HG03039 (cell line): ENCODE results near the gene GNAQ.
"Not testable (repeated sequence)": the region's sequence is repeated elsewhere in the genome, so short reads cannot be mapped to it uniquely, and the experiment has no call there.

Experiments used
- ATAC-seq: cut with Tn5 transposase; IDR thresholded peaks from one replicate; pipeline ENCODE4 v1.9.1; 2021; ENCODE audit warnings: mild to moderate bottlenecking, moderate library complexity; ENCODE audit not compliant: unreplicated experiment

The GNAQ gene

DNA sequence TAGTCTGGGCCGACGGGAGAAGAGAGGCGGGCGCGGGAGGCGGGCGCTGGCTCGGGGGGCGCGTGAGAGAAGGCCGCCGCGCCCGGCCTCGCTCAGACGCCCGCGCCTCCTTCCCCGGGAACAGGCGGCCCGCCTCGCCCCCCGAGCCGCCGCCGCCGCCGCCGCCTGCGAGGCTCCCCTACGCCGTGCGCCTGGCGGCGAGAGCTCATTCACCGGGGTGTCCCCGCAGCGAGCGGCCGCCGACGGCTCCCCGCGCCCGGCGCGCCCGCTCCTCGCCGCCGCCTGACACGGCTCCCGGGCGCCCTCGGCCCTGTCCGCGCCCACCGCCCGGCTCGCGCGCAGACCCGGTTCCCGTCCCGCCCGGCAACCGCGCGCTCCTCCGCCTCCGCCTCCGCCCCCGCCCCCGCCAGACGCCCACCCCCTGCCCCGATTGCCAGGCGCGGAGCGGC is at the start of gene GNAQ:
Gene GNAQ (minus strand): TSS at position 368 of the 449 bp plus-strand sequence. CDS start 576 bp downstream, outside the sequence.
- no peak for ATAC-seq

- no peak for ATAC-seq
These were observed 43.0 kb upstream of the GNAQ start for GRCh38 chr9:78074385-78075291.

GRCh38 chr9:78073722-78074121 is 42.1 kb upstream of the GNAQ start:
- ATAC-seq, result no peak

DNA sequence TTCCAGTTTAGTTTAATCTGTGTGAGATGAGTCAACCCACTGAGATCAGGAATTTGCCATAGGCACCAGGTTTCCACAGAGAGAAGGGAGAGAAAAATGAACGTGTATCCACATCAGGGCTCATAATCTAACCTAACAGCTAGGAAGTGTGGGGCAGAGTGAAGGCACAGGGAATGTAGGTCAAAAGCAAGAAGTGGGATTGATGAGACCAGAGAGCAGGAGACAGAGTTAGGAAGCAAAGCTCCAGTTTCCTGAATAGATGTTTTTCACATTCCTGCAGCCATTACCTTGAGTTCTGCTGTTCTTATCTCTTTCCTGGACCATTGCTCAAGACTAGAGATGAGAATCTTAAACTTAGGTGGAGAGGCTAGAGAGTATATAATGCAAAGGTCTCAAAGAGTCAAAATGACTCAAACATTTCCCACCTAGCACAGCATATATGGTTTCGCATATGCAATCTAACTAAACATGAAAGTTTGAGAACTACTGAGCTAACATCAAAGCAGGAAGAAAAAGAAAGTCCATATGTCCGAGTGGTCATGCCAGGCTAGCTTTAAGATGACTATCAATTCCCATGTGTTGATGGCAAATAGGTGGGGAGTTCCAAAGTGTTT is 41.1 kb upstream of the GNAQ start:
- ATAC-seq, result no peak

GRCh38 chr9:78070521-78070920 is 38.9 kb upstream of the GNAQ start:
- ATAC-seq, result no peak

- no peak for ATAC-seq
These were observed 32.5 kb upstream of the GNAQ start for GRCh38 chr9:78064075-78064474.

DNA sequence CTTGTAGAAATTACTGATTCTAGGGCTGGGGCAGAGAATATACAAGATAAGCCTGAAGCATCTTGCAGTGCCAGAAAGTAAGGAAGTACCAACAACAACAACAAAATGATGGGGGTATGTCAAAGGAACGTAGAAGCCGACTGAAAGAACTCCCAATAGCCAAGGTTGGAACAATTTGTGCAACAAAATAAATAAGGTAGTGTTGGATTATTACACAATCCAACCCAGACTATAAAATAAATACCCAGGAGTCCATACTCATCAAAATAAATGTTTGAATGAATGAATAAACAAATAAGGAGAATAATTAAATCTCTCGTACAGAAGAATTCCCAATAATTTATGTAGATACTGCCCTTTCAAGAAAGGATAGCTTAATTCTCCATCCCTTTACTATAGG is 31.1 kb upstream of the GNAQ start:
- no peak for ATAC-seq

GRCh38 chr9:78054218-78054617 is 22.6 kb upstream of the GNAQ start:
- ATAC-seq, result not testable (repeated sequence)

DNA sequence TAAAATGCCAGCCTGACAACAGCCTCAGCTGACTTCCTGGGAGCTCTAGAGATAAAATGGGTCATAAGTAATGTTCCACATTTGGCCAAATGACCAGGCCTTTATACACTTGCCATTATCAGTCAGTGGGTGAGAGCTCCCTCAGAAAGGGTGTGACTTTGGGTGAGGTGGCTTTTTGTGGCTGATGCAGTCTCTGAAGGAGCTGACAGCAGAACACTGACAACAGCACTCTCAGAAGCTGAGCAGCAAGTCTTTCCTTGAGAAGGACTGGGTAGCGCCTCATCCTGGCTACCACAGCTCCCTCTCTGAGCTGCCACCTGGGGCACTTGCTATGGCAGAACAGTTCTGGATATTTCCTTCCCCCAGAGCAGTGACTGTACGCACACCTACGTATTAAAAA is 22.0 kb upstream of the GNAQ start:
- no peak for ATAC-seq

- no peak for ATAC-seq
These were observed 18.8 kb upstream of the GNAQ start for GRCh38 chr9:78050421-78050820.

DNA sequence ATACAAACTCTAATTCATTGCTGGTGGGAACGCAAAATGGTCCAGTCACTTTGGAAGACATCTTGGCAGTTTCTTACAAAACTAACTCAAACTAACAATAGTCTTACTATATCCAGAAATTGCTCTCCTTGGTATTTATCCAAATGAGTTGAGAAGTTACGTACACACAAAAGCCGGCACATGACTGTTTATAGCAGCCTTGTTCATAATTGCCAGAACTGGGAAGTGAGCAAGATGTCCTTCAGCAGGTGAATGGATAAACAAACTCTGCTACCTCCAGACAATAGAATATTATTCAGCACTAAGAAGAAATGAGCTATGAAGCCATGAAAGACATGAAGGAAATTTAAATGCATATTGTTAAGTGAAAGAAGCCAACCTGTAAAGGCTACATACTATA is 17.9 kb upstream of the GNAQ start:
- no peak for ATAC-seq

DNA sequence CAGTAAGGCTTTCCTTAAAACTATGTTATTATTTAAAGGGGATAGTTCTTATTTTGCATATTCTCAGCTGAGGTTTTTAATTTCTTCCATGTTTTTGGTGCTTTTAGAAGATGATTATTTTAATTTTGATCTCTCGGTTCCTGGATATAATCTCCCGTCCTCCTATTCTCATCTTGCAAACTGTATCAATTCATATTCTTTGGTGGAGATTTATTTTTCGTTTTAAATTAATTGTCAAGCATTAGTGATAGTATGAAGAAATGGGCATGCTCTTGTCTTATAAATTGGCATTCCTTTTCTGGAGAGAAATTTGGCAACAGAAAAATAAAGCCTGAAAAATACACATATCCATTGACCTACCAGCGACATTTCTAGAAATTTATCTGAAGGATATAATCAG is 15.5 kb upstream of the GNAQ start:
- no peak for ATAC-seq

DNA sequence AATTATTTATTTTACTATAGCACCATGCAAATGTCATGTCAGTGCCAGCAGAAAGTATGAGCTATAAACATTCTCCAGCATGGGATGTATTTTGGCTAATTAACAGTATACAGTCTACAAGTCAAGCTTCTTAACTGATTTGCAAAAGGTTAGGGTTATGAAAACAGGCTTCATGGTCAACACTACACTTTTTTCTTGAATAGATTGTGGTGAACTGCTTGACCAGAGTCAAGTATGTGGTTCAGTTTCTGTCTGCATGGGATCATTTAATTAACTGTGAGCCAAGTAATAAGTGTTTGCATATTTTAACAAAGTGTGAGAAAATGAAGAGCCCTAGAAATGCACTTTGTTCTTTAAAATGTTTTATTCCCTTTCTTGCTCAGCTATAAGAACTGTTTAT is 14.5 kb upstream of the GNAQ start:
- ATAC-seq, result no peak

DNA sequence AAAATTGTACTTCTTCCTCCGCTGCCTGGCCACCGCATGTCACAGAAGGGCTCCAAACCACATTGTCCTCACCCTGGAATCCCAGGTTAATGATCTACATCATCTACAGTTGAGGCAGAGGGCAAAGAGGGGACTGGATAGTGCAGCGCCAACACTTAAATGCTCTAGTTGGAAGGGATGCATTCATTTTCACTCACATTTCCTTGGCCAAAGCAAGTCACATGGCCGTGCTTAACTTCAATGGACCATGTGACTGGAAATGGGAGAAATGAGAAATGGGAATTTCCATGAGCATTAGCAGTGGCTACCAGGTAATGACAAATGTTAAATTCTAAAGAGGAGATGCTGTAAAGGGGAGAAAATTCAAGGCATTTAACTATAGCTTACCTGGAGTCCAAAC is 13.3 kb upstream of the GNAQ start:
- ATAC-seq, result no peak

DNA sequence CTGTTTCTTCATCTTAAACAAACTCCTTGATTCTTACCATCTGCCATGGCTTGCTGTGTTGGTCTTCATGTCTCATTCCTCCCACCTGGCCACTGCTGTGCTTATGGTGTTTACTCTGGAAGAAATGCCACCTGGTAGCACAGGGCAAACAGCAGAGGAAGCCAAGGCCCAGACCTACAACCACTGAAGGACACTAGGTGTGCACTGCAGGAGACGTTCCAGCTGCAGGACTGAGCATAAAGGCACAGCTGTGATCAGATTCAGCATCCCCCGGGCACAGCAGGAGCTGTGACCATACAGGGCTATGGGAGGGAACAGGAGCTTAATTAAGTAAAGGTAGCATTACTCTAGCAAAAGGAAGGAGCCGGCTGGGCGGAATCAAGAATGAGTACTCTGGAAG is 12.6 kb upstream of the GNAQ start:
- ATAC-seq, result no peak

- no peak for ATAC-seq
These were observed 10.4 kb upstream of the GNAQ start for GRCh38 chr9:78041971-78042370.

GRCh38 chr9:78040726-78041125 is 9.1 kb upstream of the GNAQ start:
- ATAC-seq, result no peak

DNA sequence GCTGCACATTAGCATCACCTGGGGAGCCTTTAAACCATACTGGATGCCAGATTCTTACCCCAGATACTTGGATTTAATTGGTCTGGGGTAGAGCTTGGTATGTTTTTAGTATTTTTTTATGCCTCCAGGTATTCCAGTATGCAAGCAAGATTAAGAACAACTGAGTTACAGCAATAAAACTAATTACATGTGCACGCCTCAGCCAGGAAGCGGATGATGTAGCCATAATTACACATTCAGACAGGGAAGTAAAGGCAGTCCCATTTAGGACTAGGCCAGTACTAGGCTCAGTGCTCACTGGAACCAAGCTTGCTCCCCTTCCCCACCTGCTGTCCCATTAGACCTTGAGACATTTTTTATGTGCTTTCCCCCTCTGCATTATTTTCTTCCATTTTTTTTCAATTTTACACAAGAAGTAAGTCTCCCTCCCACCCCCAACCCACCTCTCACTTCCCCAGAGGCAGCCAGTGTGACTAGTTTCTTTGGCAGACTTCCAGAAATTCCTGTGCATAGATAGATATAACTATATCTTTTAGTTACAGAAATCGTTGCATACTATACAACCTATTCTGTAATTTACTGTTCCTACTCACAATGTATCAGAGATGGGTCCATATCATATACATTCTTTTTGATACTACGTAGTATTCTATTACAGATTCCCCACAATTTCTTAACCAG is 7.1 kb upstream of the GNAQ start:
- no peak for ATAC-seq

DNA sequence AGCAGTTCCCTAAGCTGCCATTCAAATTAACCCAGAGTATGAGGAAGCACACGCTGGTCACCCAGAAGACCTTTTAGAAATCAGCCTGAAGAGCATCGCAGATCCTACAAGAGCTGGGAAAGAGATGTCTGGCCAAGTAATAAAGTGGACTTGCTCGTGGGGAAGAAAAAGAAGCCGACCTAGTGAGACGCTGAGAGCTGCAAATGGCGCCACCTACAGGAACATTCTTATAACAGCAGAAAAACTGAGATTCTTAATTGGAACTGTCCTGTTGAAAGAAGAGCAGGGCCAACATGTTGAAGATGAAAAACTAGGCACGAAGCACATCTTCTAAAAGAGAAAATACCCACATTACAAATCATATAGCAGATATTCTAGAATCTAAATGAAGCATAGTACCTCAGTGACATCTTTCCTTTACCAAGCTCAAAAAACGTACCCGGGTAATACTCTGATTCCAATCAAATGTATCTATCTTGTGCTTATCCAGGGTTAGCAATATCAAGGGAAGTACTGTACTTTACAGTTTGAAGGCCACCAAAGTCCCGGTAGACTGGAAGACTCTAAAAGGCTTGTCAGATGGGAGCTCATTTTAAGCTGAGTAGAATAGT is 3.9 kb upstream of the GNAQ start:
- no peak for ATAC-seq

DNA sequence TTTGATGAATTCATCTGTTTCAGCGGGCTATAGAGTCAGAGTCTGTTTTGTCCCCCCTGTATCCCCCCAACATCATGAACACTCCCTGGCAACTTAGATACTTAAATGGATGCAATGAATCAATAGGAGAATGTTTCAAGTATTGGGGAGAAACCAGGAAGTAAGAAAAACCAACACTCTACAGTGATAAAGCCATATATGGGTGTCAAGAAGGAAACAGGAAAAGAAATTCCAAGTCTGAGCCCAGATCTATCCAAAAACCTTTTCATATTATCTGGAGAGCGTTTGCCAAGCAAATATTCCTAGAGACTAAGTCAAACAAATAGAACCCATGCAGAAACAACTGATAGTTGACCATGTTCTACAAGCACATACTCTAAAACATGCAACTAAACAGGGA is 2.3 kb upstream of the GNAQ start:
- no peak for ATAC-seq

DNA sequence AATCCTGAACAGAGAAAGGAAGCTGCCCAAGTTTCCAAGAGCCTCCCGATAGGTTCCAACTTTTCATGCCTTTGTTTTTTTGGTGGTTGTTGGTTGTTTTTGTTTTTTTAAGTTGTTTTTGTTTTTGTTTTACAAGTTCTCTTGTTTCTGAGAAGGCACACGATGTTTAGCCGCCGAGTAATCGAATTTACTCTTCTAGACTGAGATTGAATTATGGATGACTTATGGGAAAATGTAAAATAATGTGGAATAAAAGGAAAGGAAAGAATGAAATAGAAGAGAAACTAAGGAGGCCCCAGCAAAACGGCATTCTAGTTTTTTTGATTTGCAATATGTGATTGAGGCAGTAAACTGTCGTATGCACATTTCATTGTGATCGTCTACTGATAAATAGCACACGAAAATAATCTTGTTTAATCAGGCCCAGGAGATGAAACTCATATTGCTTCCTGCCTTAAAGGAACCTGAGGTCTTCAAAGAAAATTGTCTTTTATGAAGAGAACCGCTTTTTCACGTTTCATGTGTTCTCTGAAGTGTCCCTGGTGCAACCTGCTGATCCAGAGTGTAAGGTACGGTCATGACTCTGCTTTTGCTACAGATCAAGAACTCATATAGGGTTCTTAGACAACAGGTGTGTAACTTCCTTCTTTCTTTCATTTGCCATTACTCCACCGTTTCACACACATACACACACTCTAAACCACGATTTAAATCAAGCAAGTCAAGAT is 1.3 kb upstream of the GNAQ start:
- ATAC-seq, result no peak
